ENCODE data around the gene P2RX3.
"Not testable (repeated sequence)": the region's sequence is repeated elsewhere in the genome, so short reads cannot be mapped to it uniquely, and the experiment has no call there.

P2RX3 gene

DNA sequence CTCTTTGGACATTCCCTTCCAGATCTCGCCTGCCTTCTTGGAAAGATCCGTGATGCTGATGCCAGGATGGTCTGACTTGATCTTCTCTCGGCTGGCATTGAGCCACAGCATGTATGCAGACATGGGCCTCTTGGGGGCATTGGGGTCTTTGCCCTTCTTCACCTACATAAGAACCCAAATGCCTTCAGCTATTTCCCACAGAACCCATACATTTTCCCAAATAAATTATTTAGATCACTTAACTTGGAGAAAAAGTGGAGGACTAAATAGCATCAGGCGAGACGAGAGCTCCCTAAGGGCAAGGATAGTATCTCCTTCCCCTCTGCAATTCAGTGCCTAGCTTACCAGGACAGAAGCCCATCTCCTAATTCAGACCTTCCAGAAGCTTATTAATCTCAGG lies 10.4 kb upstream of the P2RX3 start:
- DNase-seq = no peak

DNA sequence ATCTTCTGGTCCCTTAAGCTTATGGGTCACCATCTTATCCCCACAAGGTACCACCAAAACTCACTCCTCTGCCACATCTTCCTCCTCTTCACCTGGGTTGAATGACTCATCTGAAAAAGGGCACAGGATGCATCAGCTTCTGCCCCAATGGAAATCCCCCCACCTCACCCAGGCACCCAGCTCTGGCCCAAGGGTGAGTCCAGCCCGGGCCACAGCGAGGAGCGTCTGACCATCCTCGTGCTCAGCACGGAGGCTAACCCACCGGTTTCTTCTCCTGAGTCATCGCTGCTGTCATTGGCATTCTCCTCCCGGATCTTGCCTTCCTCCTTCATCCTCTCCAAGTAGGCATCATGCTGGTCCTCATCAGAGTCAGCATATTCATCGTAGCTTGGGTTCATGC lies 8.1 kb upstream of the P2RX3 start:
- DNase-seq = no peak

- no peak for DNase-seq
Measured at GRCh38 chr11:57331720-57332119, 6.4 kb upstream of the P2RX3 start.

DNA sequence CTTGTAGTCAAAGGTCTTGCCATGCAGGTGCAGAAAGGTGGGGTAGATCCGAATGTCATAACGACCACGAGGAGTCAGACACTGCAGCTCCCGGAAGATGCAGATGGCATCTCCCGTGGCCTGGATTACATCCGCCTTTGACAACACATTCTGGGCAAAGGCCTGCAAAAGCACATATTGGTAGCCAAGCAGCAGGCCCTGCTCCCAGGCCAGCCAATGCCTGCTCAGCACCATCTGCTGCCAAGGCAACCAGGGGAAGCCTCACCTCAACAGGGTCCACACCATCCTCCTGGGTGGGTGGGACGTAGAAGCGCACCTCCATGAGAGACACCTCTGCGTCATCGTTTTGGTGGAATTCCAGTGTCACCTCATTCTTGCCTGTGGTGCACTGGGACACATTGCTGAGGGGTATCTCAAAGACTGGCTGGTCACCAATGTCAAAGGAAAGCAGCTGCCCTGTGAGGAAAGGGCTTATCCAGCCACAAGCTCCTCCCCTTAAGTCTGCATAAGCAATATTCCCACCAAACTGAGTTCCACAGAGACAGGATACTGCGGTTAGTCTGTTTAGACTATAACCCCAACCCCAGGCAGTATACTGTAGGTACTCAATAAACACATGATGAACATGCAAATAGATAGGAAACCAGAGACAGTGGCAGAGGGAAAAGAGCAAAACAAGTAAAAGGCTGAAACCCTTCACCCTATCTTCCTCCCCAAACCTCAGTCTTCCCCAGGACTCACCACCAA lies 5.3 kb upstream of the P2RX3 start:
- DNase-seq = no peak

- DNase-seq = no peak
Measured at GRCh38 chr11:57335023-57335342, 3.2 kb upstream of the P2RX3 start.

DNA sequence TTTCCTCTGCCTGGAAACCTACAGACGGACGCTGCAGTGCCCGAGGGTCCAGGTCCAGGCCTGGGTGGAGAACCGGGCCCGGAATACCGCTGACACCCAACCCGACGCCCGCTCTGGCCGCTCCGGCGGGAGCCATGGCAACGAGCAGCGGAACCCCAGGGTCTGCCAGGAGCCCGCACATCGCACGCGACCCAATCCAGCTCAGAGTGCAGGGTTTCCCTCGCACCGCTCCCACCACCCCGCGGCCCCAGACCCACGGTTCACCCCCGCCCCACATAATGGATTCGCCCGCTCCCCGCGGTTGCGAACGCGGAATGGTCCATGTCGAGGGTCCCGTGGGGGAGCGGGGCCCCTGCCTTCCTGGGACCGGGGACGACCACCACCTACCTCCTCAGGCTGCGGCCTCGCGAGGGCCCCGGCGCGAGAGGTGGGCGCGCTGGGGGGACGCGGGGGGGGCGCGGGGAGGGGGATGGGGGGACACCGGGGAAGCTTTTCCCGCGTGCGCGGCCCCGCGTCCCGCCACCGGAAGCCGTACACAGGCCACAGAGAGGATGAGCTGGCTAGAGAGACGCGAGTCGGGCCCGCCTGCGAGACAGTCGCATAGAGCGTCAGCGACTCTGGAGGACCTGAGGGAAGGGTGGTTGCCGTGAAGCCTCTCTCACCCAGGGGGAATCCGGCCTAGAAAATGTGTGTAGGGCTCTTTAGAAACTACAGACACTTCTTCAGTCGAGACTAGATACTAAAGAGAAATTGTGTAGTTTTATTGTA lies 2.6 kb upstream of the P2RX3 start, which contains the start of gene SSRP1:
Gene SSRP1, minus strand, starts transcription at position 550 of the 768 bp plus-strand sequence. CDS start 771 bp downstream, outside the sequence.
- DNase-seq = peak; percentile 89

DNA sequence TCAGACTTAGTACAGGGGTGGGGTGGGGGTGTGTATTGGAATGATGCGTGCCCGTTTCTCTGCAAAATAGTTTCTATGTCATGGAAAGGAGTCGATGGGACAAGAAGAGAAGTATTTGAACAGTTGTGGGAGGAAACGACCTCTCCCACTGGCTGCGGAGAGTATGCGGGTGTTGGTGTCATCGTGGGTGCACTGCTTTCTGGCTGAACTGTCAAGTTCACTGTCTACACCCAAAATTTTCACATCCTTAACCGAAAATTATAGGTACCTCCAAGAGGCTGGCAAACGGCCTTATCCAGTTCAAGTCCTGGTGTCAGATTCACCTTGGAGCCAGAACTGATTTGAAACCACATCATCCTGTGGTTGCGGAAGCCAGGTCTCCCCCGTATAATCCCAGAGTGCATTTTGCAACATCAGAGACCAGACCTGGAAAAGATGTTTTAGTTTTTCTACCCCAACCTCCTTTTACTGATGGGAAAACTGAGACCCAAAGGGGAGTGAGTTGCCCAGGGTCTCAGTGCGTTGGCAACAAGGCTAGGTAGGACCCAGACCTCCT lies 2.0 kb upstream of the P2RX3 start:
- DNase-seq = no peak

- not testable (repeated sequence) for DNase-seq
Measured at GRCh38 chr11:57336856-57337255, 1.3 kb upstream of the P2RX3 start.

DNA sequence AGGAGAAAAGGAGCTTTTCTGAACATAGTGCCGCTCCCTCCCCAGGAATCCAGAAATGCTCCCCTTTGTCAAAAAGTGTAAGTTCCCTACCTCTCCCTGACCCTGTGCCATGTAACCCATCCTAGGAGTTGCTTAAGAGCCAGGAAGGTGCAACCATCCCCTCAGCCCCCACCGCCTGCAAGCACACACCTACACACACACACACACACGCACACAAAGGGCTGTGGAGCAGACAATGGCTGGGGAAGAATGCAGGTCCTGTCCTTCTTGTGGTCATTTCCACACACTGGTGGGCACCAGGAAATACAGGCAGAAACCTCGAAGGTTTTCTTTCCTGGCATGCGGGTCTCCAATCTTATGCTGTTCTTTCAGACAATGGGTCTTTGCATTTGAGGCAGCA lies 1.2 kb downstream of the P2RX3 start:
- no peak for DNase-seq

DNA sequence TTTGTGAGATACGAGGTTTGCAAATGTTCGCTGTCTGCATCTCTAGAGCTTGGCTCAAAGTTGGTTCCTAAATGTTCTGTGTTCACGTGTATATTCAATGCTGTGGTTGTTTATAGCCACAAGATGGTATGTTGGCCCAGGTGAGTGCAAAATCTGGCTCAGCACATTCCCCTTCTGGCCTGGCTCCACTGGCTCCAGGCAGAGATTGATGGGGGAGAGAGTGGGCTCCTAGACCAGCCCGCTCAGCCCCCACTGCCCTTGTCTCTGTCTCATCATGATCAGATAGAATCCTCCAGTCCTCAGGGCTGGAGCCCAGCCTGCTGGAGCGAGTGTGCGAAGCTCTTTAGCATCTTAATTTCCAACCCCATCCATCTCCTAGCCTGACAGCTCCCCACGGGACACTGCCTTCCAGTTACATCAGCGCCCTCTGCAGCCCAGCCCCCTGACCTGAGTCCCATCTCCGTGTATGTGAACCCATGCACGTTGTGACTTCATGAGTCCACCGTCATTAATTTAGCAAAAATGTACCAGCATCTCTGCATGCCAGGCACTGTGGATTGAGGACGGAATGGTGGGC lies 2.0 kb downstream of the P2RX3 start:
- no peak for DNase-seq

- no peak for DNase-seq
Measured at GRCh38 chr11:57341250-57341808, 3.2 kb downstream of the P2RX3 start.

DNA sequence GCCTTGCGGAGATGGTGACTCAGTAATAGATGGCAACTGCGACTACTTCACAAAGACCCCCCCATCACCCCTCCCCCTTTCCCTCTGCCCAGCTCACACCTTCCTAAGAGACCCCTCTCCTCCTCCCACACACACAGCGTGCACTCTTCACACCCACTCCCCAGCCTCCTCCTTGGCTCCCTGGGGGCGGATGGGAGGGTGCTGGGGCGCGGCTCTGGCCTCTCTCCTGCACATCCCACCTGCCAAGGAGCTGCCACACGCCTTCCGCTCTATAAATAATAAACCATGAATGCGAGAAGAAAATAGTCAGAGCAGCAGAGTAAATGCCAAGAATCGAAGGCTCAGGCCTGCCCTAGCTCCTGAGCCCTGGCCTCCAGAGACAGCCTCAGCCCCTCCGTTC lies 4.5 kb downstream of the P2RX3 start:
- no peak for DNase-seq

DNA sequence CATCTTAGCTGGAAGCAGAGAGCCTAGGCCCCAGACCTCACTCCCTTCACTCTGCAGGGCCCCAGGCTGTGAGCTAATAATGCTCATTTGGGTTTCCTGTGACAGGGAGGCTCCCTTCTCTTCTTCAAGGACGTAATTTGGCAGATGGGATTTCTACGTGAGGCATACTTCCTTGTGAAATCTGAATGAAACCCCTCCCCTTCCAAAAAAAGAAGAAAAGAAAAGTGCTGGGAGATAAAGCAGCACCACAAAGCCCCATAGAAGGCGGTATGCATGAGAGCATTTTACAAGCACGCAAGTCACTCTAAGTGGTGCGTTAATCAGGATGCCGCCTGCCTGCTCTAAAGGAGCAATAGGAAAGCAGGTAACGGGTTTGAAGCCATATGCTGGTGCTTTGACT lies 5.7 kb downstream of the P2RX3 start:
- DNase-seq = no peak

- no peak for DNase-seq
Measured at GRCh38 chr11:57344826-57345225, 6.7 kb downstream of the P2RX3 start.

- peak; percentile 33 for DNase-seq
Measured at GRCh38 chr11:57345555-57346211, 7.5 kb downstream of the P2RX3 start.

DNA sequence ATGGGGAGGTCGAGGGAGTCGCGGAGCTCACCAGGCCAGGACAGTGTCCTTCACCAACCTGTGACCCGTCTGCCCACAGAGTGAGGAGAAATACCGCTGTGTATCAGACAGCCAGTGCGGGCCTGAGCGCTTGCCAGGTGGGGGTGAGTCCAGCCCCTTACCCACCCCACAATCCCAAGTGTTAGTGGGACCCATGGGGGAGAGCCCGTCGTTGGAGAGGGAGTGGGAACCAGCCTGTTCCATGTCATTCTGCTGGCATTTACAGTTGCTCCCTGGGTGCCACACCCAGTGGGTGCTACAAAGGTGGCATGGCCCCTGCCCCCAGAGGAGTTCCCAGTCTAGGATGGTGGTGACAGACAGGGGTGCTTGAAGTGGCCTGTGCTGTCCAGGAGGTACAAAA lies 9.2 kb downstream of the P2RX3 start:
- no peak for DNase-seq

GRCh38 chr11:57348052-57348451 lies 9.9 kb downstream of the P2RX3 start:
- no peak for DNase-seq

- peak; percentile 44 for DNase-seq
Measured at GRCh38 chr11:57348636-57349313, 10.6 kb downstream of the P2RX3 start.

DNA sequence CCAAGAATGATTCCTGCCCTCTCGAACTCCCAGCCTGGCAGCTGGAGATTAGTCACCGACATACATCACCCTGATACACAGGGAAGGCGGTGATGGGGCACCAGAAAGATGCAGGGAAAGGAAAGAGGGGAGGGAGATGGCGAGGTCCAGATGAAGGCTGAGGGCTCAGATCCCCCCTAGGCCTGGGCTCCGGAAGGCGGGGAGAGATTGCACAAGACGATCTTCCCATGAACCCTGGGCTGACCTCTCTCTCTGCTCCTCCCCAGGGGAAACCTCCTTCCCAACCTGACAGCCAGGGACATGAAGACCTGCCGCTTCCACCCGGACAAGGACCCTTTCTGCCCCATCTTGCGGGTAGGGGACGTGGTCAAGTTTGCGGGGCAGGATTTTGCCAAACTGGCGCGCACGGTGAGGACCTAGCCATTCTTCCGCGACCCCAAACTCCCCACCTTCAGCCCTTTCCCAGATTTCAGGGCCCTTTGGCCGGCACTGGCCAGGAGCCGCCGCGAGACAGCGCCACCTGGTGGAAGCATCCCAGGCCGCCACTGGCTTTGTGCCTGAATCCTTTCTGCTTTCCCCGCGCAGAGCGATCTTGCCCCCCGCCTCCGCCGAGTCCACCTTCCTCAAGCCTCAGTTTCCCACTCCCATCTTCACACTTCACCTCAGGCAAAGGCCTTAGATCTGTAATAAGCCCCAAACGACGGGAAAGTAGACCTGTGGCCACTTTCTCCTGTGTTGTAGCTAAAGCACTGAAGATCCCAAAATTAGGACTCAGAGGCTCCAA lies 11.5 kb downstream of the P2RX3 start:
- DNase-seq = peak; percentile 52

DNA sequence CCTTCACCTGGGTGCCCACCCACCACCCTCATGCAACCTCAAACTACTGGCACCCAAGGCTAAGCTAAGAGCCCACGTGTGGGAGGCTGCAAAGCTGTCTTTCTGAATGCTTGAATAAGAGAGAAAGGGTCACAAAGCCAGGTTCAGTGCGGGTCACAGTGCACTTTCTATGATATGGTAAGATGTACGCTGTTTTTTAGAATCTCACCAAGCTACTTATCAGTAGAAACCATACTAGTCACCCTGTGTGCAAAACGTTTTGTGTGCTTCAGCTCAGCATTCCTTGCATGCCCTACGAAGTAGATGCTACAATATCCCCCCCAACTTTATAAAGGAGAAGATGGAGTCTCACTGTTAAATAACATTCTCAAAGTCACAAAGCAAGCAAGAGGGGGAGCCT lies 14.9 kb downstream of the P2RX3 start:
- no peak for DNase-seq

DNA sequence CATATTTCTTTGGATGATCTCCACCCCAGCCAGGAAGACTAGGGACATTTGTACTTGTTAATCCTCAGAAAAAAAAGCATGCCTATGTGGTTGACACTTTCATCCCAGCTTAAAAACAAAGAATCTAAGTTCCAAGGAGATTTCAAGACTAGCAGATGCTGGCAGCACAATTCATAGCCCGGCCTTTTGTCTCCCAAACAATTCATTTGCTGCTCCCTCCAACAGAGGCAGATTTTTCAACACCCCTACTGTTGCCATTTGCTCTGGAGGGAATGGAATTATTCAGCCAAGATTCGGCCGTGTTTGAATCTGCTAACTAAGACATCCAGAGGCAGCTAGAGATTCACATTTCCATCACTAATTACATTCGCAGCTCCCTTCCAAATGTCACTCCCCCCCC lies 15.3 kb downstream of the P2RX3 start:
- DNase-seq = no peak

DNA sequence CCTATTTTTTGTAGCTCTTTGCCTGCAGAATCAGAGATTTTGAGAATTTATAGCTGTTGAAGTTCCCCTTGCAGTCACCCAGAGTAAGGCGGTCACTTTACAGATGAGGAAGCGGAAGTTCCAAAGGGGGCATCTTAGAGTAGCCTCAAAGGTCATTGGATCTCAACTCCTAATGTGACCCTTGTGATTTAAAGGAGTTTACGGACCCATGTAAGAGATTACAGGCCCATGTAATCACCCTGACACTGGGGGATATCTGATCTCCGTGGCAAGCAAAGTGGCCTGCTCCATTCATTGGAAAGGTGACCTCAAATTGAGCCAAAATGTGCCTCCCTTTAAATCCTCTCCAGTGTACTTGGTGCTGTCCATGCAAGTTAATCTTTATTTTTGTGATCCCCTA lies 15.7 kb downstream of the P2RX3 start:
- no peak for DNase-seq
